Duodenal mucosa (tissue), 2 donors: ENCODE measurements around the gene TMEM147.

ENCODE experiments used
- H3K27ac ChIP-seq: one replicate; pipeline ENCODE4 v1.7.0; 2013; ENCODE audit warnings: low read depth, low read length
- H3K27me3 ChIP-seq, 2 donors: one replicate each; pipeline ENCODE4 v1.7.0; 2013; ENCODE audit warnings: low read length in 2 of 2, control low read depth in 1 of 2; ENCODE audit not compliant: insufficient read depth in 2 of 2, control insufficient read depth in 1 of 2
- H3K36me3 ChIP-seq, 2 donors: one replicate each; pipeline ENCODE4 v1.7.0; 2013; ENCODE audit warnings: low read length in 2 of 2, control low read depth in 1 of 2; ENCODE audit not compliant: insufficient read depth in 2 of 2, control insufficient read depth in 1 of 2
- H3K4me1 ChIP-seq, 2 donors: one replicate each; pipeline ENCODE4 v1.7.0; 2013; ENCODE audit warnings: low read length in 2 of 2, control low read depth in 1 of 2; ENCODE audit not compliant: insufficient read depth in 2 of 2, control insufficient read depth in 1 of 2
- H3K4me3 ChIP-seq, 2 donors: one replicate each; pipeline ENCODE4 v1.7.0; 2013; ENCODE audit warnings: low read length in 2 of 2, low read depth in 1 of 2
- H3K9ac ChIP-seq, 2 donors: one replicate each; pipeline ENCODE4 v1.7.0; 2013; ENCODE audit warnings: low read length in 2 of 2, low read depth in 1 of 2
- H3K9me3 ChIP-seq, 2 donors: one replicate each; pipeline ENCODE4 v1.7.0; 2013; ENCODE audit warnings: low read length in 2 of 2, control low read depth in 1 of 2; ENCODE audit not compliant: control insufficient read depth in 1 of 2

Gene TMEM147

GRCh38 chr19:35518313-35518712 is 27.1 kb upstream of the TMEM147 start:
- H3K27me3 ChIP-seq: peaks cover 0 to 10% of the 10 kb centered on the region in 2 donors
- no peaks in the 10 kb centered on the region for H3K36me3 ChIP-seq
- H3K4me3 ChIP-seq: no peak overlapping the region
- H3K9me3 ChIP-seq: no peaks in the 10 kb centered on the region
- no peak overlapping the region for H3K27ac ChIP-seq
- H3K9ac ChIP-seq: no peak overlapping the region
- no peaks in the 10 kb centered on the region for H3K4me1 ChIP-seq

- H3K9ac ChIP-seq: no peak overlapping the region
- no peaks in the 10 kb centered on the region for H3K36me3 ChIP-seq
- H3K27ac ChIP-seq: no peak overlapping the region
- H3K4me1 ChIP-seq: no peaks in the 10 kb centered on the region
- H3K27me3 ChIP-seq: peaks cover 0 to 8% of the 10 kb centered on the region in 2 donors
- no peaks in the 10 kb centered on the region for H3K9me3 ChIP-seq
- no peak overlapping the region for H3K4me3 ChIP-seq
These were observed 26.1 kb upstream of the TMEM147 start for GRCh38 chr19:35519291-35519690.

- no peaks in the 10 kb centered on the region for H3K4me1 ChIP-seq
- no peak overlapping the region for H3K4me3 ChIP-seq
- no peak overlapping the region for H3K9ac ChIP-seq
- peaks cover 0 to 8% of the 10 kb centered on the region in 2 donors for H3K27me3 ChIP-seq
- no peaks in the 10 kb centered on the region for H3K36me3 ChIP-seq
- no peaks in the 10 kb centered on the region for H3K9me3 ChIP-seq
- H3K27ac ChIP-seq: no peak overlapping the region
These were observed 24.2 kb upstream of the TMEM147 start for GRCh38 chr19:35521124-35521743.

- Histone ChIP-seq H3K9ac (no peak overlapping the region), H3K4me3 (no peak overlapping the region), H3K27ac (no peak overlapping the region), H3K4me1 (no peaks in the 10 kb centered on the region), H3K27me3 (peaks cover 0 to 12% of the 10 kb centered on the region in 2 donors), H3K9me3 (no peaks in the 10 kb centered on the region), H3K36me3 (no peaks in the 10 kb centered on the region)
These were observed 22.6 kb upstream of the TMEM147 start for GRCh38 chr19:35522745-35523327.

GRCh38 chr19:35524181-35524837 is 21.1 kb upstream of the TMEM147 start:
- Histone ChIP-seq H3K9me3 (no peaks in the 10 kb centered on the region), H3K27ac (no peak overlapping the region), H3K4me3 (no peak overlapping the region), H3K9ac (no peak overlapping the region), H3K36me3 (no peaks in the 10 kb centered on the region), H3K4me1 (no peaks in the 10 kb centered on the region), H3K27me3 (peaks cover 0 to 11% of the 10 kb centered on the region in 2 donors)

GRCh38 chr19:35525873-35526272 is 19.6 kb upstream of the TMEM147 start:
- H3K9ac ChIP-seq: no peak overlapping the region
- H3K4me3 ChIP-seq: no peak overlapping the region
- no peaks in the 10 kb centered on the region for H3K4me1 ChIP-seq
- no peak overlapping the region for H3K27ac ChIP-seq
- H3K27me3 ChIP-seq: peaks cover 0 to 11% of the 10 kb centered on the region in 2 donors
- no peaks in the 10 kb centered on the region for H3K9me3 ChIP-seq
- H3K36me3 ChIP-seq: no peaks in the 10 kb centered on the region

- H3K27ac ChIP-seq: no peak within 1 kb of the TSS
- no peaks in the 10 kb centered on the region for H3K36me3 ChIP-seq
- H3K9me3 ChIP-seq: no peaks in the 10 kb centered on the region
- no peak within 1 kb of the TSS for H3K9ac ChIP-seq
- H3K27me3 ChIP-seq: peaks cover 0 to 18% of the 10 kb centered on the region in 2 donors
- no peaks in the 10 kb centered on the region for H3K4me1 ChIP-seq
- H3K4me3 ChIP-seq: no peak within 1 kb of the TSS
These were observed 17.0 kb upstream of the TMEM147 start, which contains the start of gene SBSN for GRCh38 chr19:35528218-35529038. Gene SBSN (minus strand): TSS chr19:35528311. CDS start chr19:35528281, 30 bp downstream.

- Histone ChIP-seq H3K27me3 (peaks cover 7 to 24% of the 10 kb centered on the region in 2 donors), H3K4me1 (peaks cover 0 to 3% of the 10 kb centered on the region in 2 donors), H3K4me3 (no peak overlapping the region), H3K9ac (no peak overlapping the region), H3K27ac (no peak overlapping the region), H3K9me3 (no peaks in the 10 kb centered on the region), H3K36me3 (no peaks in the 10 kb centered on the region)
These were observed 15.9 kb upstream of the TMEM147 start for GRCh38 chr19:35529241-35530218.

GRCh38 chr19:35531291-35531690 is 14.1 kb upstream of the TMEM147 start:
- Histone ChIP-seq H3K4me3 (no peak overlapping the region), H3K36me3 (no peaks in the 10 kb centered on the region), H3K9ac (no peak overlapping the region), H3K27me3 (peaks cover 7 to 22% of the 10 kb centered on the region in 2 donors), H3K9me3 (no peaks in the 10 kb centered on the region), H3K27ac (no peak overlapping the region), H3K4me1 (peaks cover 0 to 3% of the 10 kb centered on the region in 2 donors)
